ENCODE measurements around the gene SHC1.

The SHC1 gene

GRCh38 chr1:154937085-154937987 lies 33.2 kb downstream of the SHC1 start:
- DNase-seq (ENCODE audit: low read depth) = peak; percentile 93

GRCh38 chr1:154936555-154937084 lies 33.9 kb downstream of the SHC1 start, which contains the start of gene PMVK:
TSS of gene PMVK (minus strand) at chr1:154936719. CDS start at chr1:154936685, 34 bp downstream.
- peak; percentile 94 for DNase-seq (ENCODE audit: low read depth)

GRCh38 chr1:154935749-154936554 lies 34.6 kb downstream of the SHC1 start:
- DNase-seq (ENCODE audit: low read depth) = no peak

- DNase-seq (ENCODE audit: low read depth) = no peak
Measured at GRCh38 chr1:154934358-154934948, 36.1 kb downstream of the SHC1 start.

- no peak for DNase-seq (ENCODE audit: low read depth)
Measured at GRCh38 chr1:154931940-154932487, 38.5 kb downstream of the SHC1 start.

GRCh38 chr1:154926201-154926600 lies 44.3 kb downstream of the SHC1 start:
- no peak for DNase-seq (ENCODE audit: low read depth)

GRCh38 chr1:154925335-154926170 lies 45.0 kb downstream of the SHC1 start:
- DNase-seq (ENCODE audit: low read depth) = no peak

GRCh38 chr1:154923695-154924094 lies 46.9 kb downstream of the SHC1 start:
- no peak for DNase-seq (ENCODE audit: low read depth)

GRCh38 chr1:154913273-154913672 lies 57.3 kb downstream of the SHC1 start:
- DNase-seq (ENCODE audit: low read depth) = no peak

GRCh38 chr1:154912755-154913154 lies 57.8 kb downstream of the SHC1 start:
- DNase-seq (ENCODE audit: low read depth) = no peak
